Endodermal cell (in vitro differentiated cells): Measurements from ENCODE around the gene CDK9. TPM values are rescaled to one million over a fixed set of nuclear protein-coding genes. Genes with fewer than 3 reads are reported as not detected.

Source experiments
- DNase-seq: peaks from one replicate; pipeline ENCODE4 v3.0.0-alpha.2; 2017
- H3K27ac ChIP-seq: 2 replicates; pipeline ENCODE4 v1.5.1; 2013; ENCODE audit warnings: mild to moderate bottlenecking, low read depth, low read length, moderate library complexity
- H3K27me3 ChIP-seq: 2 replicates; pipeline ENCODE4 v1.6.1; 2013; ENCODE audit warnings: mild to moderate bottlenecking, low read length, moderate library complexity; ENCODE audit not compliant: insufficient read depth, control insufficient read depth, poor library complexity, severe bottlenecking
- H3K36me3 ChIP-seq: 2 replicates; pipeline ENCODE4 v1.7.0; 2013; ENCODE audit warnings: mild to moderate bottlenecking, low read length, moderate library complexity; ENCODE audit not compliant: control insufficient read depth, insufficient read depth
- H3K4me1 ChIP-seq: one replicate; pipeline ENCODE4 v1.7.0; 2013; ENCODE audit warnings: low read length; ENCODE audit not compliant: control insufficient read depth, insufficient read depth
- H3K4me3 ChIP-seq: 2 replicates; pipeline ENCODE4 v1.5.1; 2013; ENCODE audit warnings: mild to moderate bottlenecking, low read length, moderate library complexity
- H3K9ac ChIP-seq: 2 replicates; pipeline ENCODE4 v1.6.1; 2013; ENCODE audit warnings: mild to moderate bottlenecking, low read length, moderate library complexity; ENCODE audit not compliant: poor library complexity, severe bottlenecking; ENCODE audit errors: extremely low read depth
- H3K9me3 ChIP-seq: 2 replicates; pipeline ENCODE4 v1.6.1; 2013; ENCODE audit warnings: mild to moderate bottlenecking, low read length, moderate library complexity; ENCODE audit not compliant: control insufficient read depth
- H3K27ac Mint-ChIP-seq: 2 replicates; pipeline ENCODE4 v1.8.0; 2020; ENCODE audit warnings: mixed read lengths
- H3K27me3 Mint-ChIP-seq: 2 replicates; pipeline ENCODE4 v1.8.0; 2021; ENCODE audit warnings: mild to moderate bottlenecking, mixed read lengths; ENCODE audit not compliant: insufficient read depth
- H3K36me3 Mint-ChIP-seq: 2 replicates; pipeline ENCODE4 v1.8.0; 2020; ENCODE audit warnings: low read depth, mixed read lengths
- H3K4me1 Mint-ChIP-seq: 2 replicates; pipeline ENCODE4 v1.8.0; 2020; ENCODE audit warnings: mixed read lengths
- H3K4me3 Mint-ChIP-seq: 2 replicates; pipeline ENCODE4 v1.8.0; 2020; ENCODE audit warnings: mild to moderate bottlenecking, moderate library complexity, mixed read lengths
- H3K9me3 Mint-ChIP-seq: 2 replicates; pipeline ENCODE4 v1.8.0; 2020; ENCODE audit warnings: mild to moderate bottlenecking, mixed read lengths
- CTCF ChIP-seq: fragments of 200-600 bp; sonication (generic); conservative IDR thresholded peaks from 2 replicates; pipeline ENCODE4 v1.5.0; 2021; ENCODE audit warnings: antibody characterized with exemption, mild to moderate bottlenecking
- WGBS, 2 experiments: methylation state at CpG; one replicate each; pipeline versions ENCODE4 v1.1.5 to v1.1.7; 2013; ENCODE audit warnings: missing lambda C conversion rate in 2 of 2, mixed read lengths in 1 of 2; ENCODE audit not compliant: insufficient coverage in 1 of 2, insufficient read length in 1 of 2; 5-methylcytosine and 5-hydroxymethylcytosine counted together
- total RNA-seq, 2 donors: library from RNA; stranded (reverse); fragmentation: NEBNext Ultra II Directional in 1 of 2; extraction: Animal tissue kit (Norgen Biotek cat#: 25700) in 1 of 2; gene quantifications; 2 replicates in 1 of 2; 3 replicates in 1 of 2; pipeline ENCODE4 v1.2.1, GENCODE V29; 2021

CDK9 gene
- total RNA-seq, 2 donors from 2014 or later = 97.1 to 101 TPM

- H3K4me3 ChIP-seq = no peak overlapping the region
- H3K27me3 Mint-ChIP-seq = peaks cover 16% of the 10 kb centered on the region
- DNase-seq = peak; percentile 43
- H3K4me3 Mint-ChIP-seq = no peak overlapping the region
- no peak for TF ChIP-seq CTCF
- H3K9me3 ChIP-seq = no peaks in the 10 kb centered on the region
- no peaks in the 10 kb centered on the region for H3K4me1 ChIP-seq
- H3K36me3 ChIP-seq = no peaks in the 10 kb centered on the region
- no peaks in the 10 kb centered on the region for H3K27me3 ChIP-seq
- no peak overlapping the region for H3K9ac ChIP-seq
- H3K9me3 Mint-ChIP-seq = no peaks in the 10 kb centered on the region
- 83 to 85% methylated on average over 4 to 7 of the region's 7 CpGs for WGBS, 2 experiments
- H3K27ac Mint-ChIP-seq = no peak overlapping the region
- peaks cover 15% of the 10 kb centered on the region for H3K4me1 Mint-ChIP-seq
- H3K27ac ChIP-seq = no peak overlapping the region
- no peaks in the 10 kb centered on the region for H3K36me3 Mint-ChIP-seq
Observed at GRCh38 chr9:127826253-127826913, 40.5 kb downstream of the CDK9 start.

- Histone ChIP-seq H3K27me3 (no peaks in the 10 kb centered on the region), H3K9me3 (no peaks in the 10 kb centered on the region), H3K9ac (no peak overlapping the region), H3K4me1 (no peaks in the 10 kb centered on the region), H3K36me3 (no peaks in the 10 kb centered on the region), H3K4me3 (peak overlapping the region; percentile 66), H3K27ac (no peak overlapping the region)
- H3K36me3 Mint-ChIP-seq = no peaks in the 10 kb centered on the region
- no peak for TF ChIP-seq CTCF
- H3K9me3 Mint-ChIP-seq = no peaks in the 10 kb centered on the region
- H3K4me3 Mint-ChIP-seq = peak overlapping the region; percentile 49
- peak overlapping the region; percentile 58 for H3K27ac Mint-ChIP-seq
- peaks cover 15% of the 10 kb centered on the region for H3K4me1 Mint-ChIP-seq
- peak; percentile 99 for DNase-seq
- WGBS, 2 experiments = 9 to 12% methylated on average over 20 to 34 of the region's 34 CpGs
- H3K27me3 Mint-ChIP-seq = peaks cover 16% of the 10 kb centered on the region
Observed at GRCh38 chr9:127828262-127829031, 42.6 kb downstream of the CDK9 start.

- TF ChIP-seq CTCF = no peak
- Histone ChIP-seq H3K9me3 (no peaks in the 10 kb centered on the region), H3K4me3 (no peak overlapping the region), H3K36me3 (no peaks in the 10 kb centered on the region), H3K27me3 (no peaks in the 10 kb centered on the region), H3K4me1 (no peaks in the 10 kb centered on the region), H3K9ac (no peak overlapping the region), H3K27ac (no peak overlapping the region)
- Mint-ChIP-seq H3K36me3 (no peaks in the 10 kb centered on the region), H3K4me1 (peaks cover 15% of the 10 kb centered on the region), H3K4me3 (peak overlapping the region; percentile 49), H3K27me3 (peaks cover 16% of the 10 kb centered on the region), H3K9me3 (no peaks in the 10 kb centered on the region), H3K27ac (no peak overlapping the region)
- DNase-seq = peak; percentile 47
- WGBS, 2 experiments = 80 to 91% methylated on average over 2 to 6 of the region's 6 CpGs
Observed at GRCh38 chr9:127829205-127829906, 43.5 kb downstream of the CDK9 start.
